ENCODE measurements around the gene PPFIBP2. TPM values are rescaled to one million over a fixed set of nuclear protein-coding genes. Genes with fewer than 3 reads are reported as not detected.

The PPFIBP2 gene
- polyA plus RNA-seq, 2 of the 4 experiments (the other 2 are of a cell fraction), result 13.4 to 32.5 TPM

- TF ChIP-seq HEYL (CRISPR knock-in tag; IDR thresholded peaks at IDR 0.05), result no peak
- no peak for TF ChIP-seq POLR2AphosphoS2 (conservative IDR thresholded peaks at IDR 0.05; ENCODE audit: low read length)
- no peak for TF ChIP-seq RNF2 (IDR thresholded peaks at IDR 0.05; ENCODE audit: borderline replicate concordance, low read depth)
- TF ChIP-seq KDM5A (IDR thresholded peaks at IDR 0.05), result no peak
- no peak for TF ChIP-seq HOXB5 (CRISPR knock-in tag; IDR thresholded peaks at IDR 0.05)
These were observed 133.1 kb downstream of the PPFIBP2 start (continued) for GRCh38 chr11:7646866-7647265.

- no peak for ATAC-seq
- POLR2A ChIA-PET, result no interaction called here
- 97% methylated on average over 3 of the region's 3 CpGs for WGBS (ENCODE audit: missing lambda C conversion rate)
These were observed 134.5 kb downstream of the PPFIBP2 start for GRCh38 chr11:7648264-7648663.

More at GRCh38 chr11:7648264-7648663, 134.5 kb downstream of the PPFIBP2 start:
- Histone ChIP-seq H3K4me2 (no peak overlapping the region), H3K9me3 (no peaks in the 10 kb centered on the region), H3K27ac (no peak overlapping the region), H3K4me3 (no peak overlapping the region), H3K4me1 (0 out of 3 replicates have a peak, but pooled peaks cover 3% of the 10 kb centered on the region)
- CTCF ChIA-PET, result interaction anchor here (1.6 to 11.4 kb wide), 4 partner anchors 11 to 136 kb away, joined by 5 to 290 read pairs (median 10); no protein-coding TSS in a partner anchor
- TF ChIP-seq MAZ (IDR thresholded peaks at IDR 0.05; ENCODE audit: borderline replicate concordance, low read depth, low read length) (no peak), ELK1 (IDR thresholded peaks at IDR 0.05; ENCODE audit: low read depth, low read length) (no peak), PBX3 (IDR thresholded peaks at IDR 0.05) (no peak), E2F6 (IDR thresholded peaks at IDR 0.05; ENCODE audit: borderline replicate concordance, low read depth) (no peak), SMC3 (IDR thresholded peaks at IDR 0.05) (no peak), TFCP2L1 (CRISPR knock-in tag; IDR thresholded peaks at IDR 0.05) (no peak), RNF2 (IDR thresholded peaks at IDR 0.05; ENCODE audit: borderline replicate concordance, low read depth) (no peak), EHMT2 (IDR thresholded peaks at IDR 0.05; ENCODE audit: low read depth) (no peak), ZFP36 (IDR thresholded peaks at IDR 0.05; ENCODE audit: borderline replicate concordance, partially characterized antibody) (no peak), CHD2 (IDR thresholded peaks at IDR 0.05; ENCODE audit: low read length, partially characterized antibody) (no peak), NR3C1 (IDR thresholded peaks at IDR 0.05) (no peak), RFX5 (IDR thresholded peaks at IDR 0.05) (no peak), ESRRA (IDR thresholded peaks at IDR 0.05; ENCODE audit: borderline replicate concordance, low read length) (no peak), BCL3 (IDR thresholded peaks at IDR 0.05) (no peak), HOXB13 (CRISPR knock-in tag; IDR thresholded peaks at IDR 0.05; ENCODE audit: low read depth) (no peak), HES2 (IDR thresholded peaks at IDR 0.05) (no peak), ZSCAN20 (CRISPR knock-in tag; IDR thresholded peaks at IDR 0.05) (no peak), FOSL2 (IDR thresholded peaks at IDR 0.05) (no peak), FOSL2 (CRISPR knock-in tag; IDR thresholded peaks at IDR 0.05) (no peak)
- FAIRE-seq (no peak), DNase-seq (ENCODE audit: low read depth in 1 of 2, low spot score in 1 of 2) (no peak)

All from A549 (cell line).